ENCODE results near the gene SNRNP70. TPM values are rescaled to one million over a fixed set of nuclear protein-coding genes. Genes with fewer than 3 reads are reported as not detected.

The SNRNP70 gene
- total and polyA plus RNA-seq, 10 of the 15 experiments (the other 5 are each of a cell fraction or from before 2014, with no cell fraction given), result 2.7 to 453 (median 159) TPM

DNA sequence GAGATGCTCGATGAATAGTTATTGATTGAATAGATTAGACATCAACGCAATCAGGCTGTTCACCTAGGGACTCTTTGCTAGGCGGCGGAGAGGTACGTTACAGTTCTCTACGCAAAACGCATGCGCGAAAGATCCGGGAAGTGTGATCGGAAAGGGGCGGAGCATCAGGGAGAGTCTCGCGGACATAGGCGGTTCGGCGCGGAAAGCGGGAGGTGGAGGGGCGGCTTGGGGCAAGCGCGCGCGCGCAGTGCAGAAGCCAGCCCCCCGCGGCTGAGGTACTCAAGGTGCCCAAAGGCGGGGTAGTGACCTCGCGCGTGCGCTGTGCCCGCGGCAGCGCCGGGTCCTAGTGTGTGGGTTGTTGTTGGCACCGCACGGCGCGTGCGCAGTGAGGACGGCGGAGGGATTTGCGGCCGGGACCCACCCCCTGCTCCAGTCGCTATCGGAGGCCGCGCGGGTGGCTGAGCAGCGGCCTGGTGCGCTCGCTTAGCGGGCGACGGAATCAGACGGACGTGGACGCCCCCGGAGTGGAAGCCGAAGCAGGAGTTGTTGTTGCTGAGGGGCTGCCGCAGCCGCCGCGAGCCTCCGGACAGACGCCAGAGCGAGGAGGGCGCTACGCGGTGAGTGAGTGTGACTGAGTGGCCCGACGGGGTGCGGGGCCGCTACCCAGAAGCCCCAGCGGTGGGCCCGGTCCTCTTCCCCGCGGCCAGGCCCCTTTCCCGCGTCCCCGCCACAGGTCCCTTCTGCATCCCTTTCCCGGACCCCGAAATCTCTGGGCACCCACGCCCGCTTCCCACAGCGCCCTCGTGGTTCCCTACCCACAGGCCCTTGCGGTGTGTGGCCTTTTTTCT is at the start of gene SNRNP70 (continued):
- TF ChIP-seq, protein P1, sequence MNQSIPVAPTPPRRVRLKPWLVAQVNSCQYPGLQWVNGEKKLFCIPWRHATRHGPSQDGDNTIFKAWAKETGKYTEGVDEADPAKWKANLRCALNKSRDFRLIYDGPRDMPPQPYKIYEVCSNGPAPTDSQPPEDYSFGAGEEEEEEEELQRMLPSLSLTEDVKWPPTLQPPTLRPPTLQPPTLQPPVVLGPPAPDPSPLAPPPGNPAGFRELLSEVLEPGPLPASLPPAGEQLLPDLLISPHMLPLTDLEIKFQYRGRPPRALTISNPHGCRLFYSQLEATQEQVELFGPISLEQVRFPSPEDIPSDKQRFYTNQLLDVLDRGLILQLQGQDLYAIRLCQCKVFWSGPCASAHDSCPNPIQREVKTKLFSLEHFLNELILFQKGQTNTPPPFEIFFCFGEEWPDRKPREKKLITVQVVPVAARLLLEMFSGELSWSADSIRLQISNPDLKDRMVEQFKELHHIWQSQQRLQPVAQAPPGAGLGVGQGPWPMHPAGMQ (IDR thresholded peaks at IDR 0.05; ENCODE audit: borderline replicate concordance), result no peak
- TF ChIP-seq MTA3 (IDR thresholded peaks at IDR 0.05; ENCODE audit: borderline replicate concordance, low read length), result no peak
- TF ChIP-seq BHLHE40 (IDR thresholded peaks at IDR 0.05; ENCODE audit: borderline replicate concordance in 1 of 2, low read depth in 2 of 2, low read length in 1 of 2), result peak; percentile 36 to 88; a peak in 3 of 4 replicates
- TF ChIP-seq RFX5 (IDR thresholded peaks at IDR 0.05; ENCODE audit: low read depth, low read length), result no peak; the same call in 1 of the 2 replicates
- 0 out of 2 replicates have a peak, but pooled peaks have one; percentile 60 for TF ChIP-seq HDAC2 (IDR thresholded peaks at IDR 0.05)
- peak; percentile 94 for TF ChIP-seq MYC (IDR thresholded peaks at IDR 0.05; ENCODE audit: insufficient read depth, insufficient read length, insufficient replicate concordance, low read length, severe bottlenecking)
- peak; percentile 33 for TF ChIP-seq MTA2 (IDR thresholded peaks at IDR 0.05; ENCODE audit: low read depth)
- TF ChIP-seq RUNX3 (IDR thresholded peaks at IDR 0.05; ENCODE audit: low read length), result peak; percentile 80
- TF ChIP-seq PAX5 (IDR thresholded peaks at IDR 0.05; ENCODE audit: borderline replicate concordance, low read depth, low read length), result 0 out of 2 replicates have a peak, but pooled peaks have one; percentile 40
- TF ChIP-seq CREM (IDR thresholded peaks at IDR 0.05; ENCODE audit: low read depth), result peak; percentile 46
- peak; percentile 90 for TF ChIP-seq NRF1 (conservative IDR thresholded peaks at IDR 0.05; ENCODE audit: low read depth, low read length)
- peak; percentile 84 for TF ChIP-seq BACH1 (IDR thresholded peaks at IDR 0.05; ENCODE audit: borderline replicate concordance)
- no peak for TF ChIP-seq SREBF2 (IDR thresholded peaks at IDR 0.05; ENCODE audit: low read length)
- TF ChIP-seq, protein P2, sequence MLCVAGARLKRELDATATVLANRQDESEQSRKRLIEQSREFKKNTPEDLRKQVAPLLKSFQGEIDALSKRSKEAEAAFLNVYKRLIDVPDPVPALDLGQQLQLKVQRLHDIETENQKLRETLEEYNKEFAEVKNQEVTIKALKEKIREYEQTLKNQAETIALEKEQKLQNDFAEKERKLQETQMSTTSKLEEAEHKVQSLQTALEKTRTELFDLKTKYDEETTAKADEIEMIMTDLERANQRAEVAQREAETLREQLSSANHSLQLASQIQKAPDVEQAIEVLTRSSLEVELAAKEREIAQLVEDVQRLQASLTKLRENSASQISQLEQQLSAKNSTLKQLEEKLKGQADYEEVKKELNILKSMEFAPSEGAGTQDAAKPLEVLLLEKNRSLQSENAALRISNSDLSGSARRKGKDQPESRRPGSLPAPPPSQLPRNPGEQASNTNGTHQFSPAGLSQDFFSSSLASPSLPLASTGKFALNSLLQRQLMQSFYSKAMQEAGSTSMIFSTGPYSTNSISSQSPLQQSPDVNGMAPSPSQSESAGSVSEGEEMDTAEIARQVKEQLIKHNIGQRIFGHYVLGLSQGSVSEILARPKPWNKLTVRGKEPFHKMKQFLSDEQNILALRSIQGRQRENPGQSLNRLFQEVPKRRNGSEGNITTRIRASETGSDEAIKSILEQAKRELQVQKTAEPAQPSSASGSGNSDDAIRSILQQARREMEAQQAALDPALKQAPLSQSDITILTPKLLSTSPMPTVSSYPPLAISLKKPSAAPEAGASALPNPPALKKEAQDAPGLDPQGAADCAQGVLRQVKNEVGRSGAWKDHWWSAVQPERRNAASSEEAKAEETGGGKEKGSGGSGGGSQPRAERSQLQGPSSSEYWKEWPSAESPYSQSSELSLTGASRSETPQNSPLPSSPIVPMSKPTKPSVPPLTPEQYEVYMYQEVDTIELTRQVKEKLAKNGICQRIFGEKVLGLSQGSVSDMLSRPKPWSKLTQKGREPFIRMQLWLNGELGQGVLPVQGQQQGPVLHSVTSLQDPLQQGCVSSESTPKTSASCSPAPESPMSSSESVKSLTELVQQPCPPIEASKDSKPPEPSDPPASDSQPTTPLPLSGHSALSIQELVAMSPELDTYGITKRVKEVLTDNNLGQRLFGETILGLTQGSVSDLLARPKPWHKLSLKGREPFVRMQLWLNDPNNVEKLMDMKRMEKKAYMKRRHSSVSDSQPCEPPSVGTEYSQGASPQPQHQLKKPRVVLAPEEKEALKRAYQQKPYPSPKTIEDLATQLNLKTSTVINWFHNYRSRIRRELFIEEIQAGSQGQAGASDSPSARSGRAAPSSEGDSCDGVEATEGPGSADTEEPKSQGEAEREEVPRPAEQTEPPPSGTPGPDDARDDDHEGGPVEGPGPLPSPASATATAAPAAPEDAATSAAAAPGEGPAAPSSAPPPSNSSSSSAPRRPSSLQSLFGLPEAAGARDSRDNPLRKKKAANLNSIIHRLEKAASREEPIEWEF (IDR thresholded peaks at IDR 0.05; ENCODE audit: insufficient replicate concordance, low read depth, low read length), result peak; percentile 55
- no peak for TF ChIP-seq MYB (IDR thresholded peaks at IDR 0.05; ENCODE audit: borderline replicate concordance, low read depth, low read length)
- no peak for TF ChIP-seq MEF2A (IDR thresholded peaks at IDR 0.05; ENCODE audit: insufficient read depth, low read depth, low read length)
- no peak for TF ChIP-seq SPI1 (IDR thresholded peaks at IDR 0.05; ENCODE audit: borderline replicate concordance, insufficient read depth, low read depth, low read length)
- TF ChIP-seq, protein P3, sequence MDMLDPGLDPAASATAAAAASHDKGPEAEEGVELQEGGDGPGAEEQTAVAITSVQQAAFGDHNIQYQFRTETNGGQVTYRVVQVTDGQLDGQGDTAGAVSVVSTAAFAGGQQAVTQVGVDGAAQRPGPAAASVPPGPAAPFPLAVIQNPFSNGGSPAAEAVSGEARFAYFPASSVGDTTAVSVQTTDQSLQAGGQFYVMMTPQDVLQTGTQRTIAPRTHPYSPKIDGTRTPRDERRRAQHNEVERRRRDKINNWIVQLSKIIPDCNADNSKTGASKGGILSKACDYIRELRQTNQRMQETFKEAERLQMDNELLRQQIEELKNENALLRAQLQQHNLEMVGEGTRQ (IDR thresholded peaks at IDR 0.05; ENCODE audit: borderline replicate concordance, low read depth, low read length), result no peak

Data from GM12878 (cell line).